ENCODE results near the gene EXOSC9.

Gene EXOSC9

GRCh38 chr4:121827853-121828252 lies 26.7 kb downstream of the EXOSC9 start:
- no peak for DNase-seq

- no peak for DNase-seq
Observed at GRCh38 chr4:121829511-121829910, 28.4 kb downstream of the EXOSC9 start.

GRCh38 chr4:121838136-121838535 lies 37.0 kb downstream of the EXOSC9 start:
- DNase-seq, result no peak

- no peak for DNase-seq
Observed at GRCh38 chr4:121842862-121843261, 41.7 kb downstream of the EXOSC9 start.

GRCh38 chr4:121846662-121847061 lies 45.5 kb downstream of the EXOSC9 start:
- no peak for DNase-seq

GRCh38 chr4:121851354-121851753 lies 50.2 kb downstream of the EXOSC9 start:
- DNase-seq, result no peak

- DNase-seq, result no peak
Observed at GRCh38 chr4:121860121-121860520, 59.0 kb downstream of the EXOSC9 start.

GRCh38 chr4:121861426-121861825 lies 60.3 kb downstream of the EXOSC9 start:
- no peak for DNase-seq

GRCh38 chr4:121863799-121864198 lies 62.7 kb downstream of the EXOSC9 start:
- no peak for DNase-seq

All from NCI-H345 (cell line).